HL-60 (cell line): Measurements from ENCODE around the gene SLC9A6.

Source experiments
- POLR2AphosphoS5 ChIP-seq: IDR thresholded peaks from 2 replicates; pipeline ENCODE4 v1.6.1; 2012; ENCODE audit warnings: low read depth
- TF ChIP-seq, protein P1 (sequence below): IDR thresholded peaks from one replicate; pipeline ENCODE4 v1.5.1; 2011; ENCODE audit warnings: low read length, control low read depth, inconsistent platforms; ENCODE audit not compliant: insufficient read depth
- TF ChIP-seq, protein P2 (sequence below): IDR thresholded peaks from 2 replicates; pipeline ENCODE4 v1.6.1; 2012; ENCODE audit warnings: low read depth; ENCODE audit not compliant: insufficient replicate concordance

DNA sequence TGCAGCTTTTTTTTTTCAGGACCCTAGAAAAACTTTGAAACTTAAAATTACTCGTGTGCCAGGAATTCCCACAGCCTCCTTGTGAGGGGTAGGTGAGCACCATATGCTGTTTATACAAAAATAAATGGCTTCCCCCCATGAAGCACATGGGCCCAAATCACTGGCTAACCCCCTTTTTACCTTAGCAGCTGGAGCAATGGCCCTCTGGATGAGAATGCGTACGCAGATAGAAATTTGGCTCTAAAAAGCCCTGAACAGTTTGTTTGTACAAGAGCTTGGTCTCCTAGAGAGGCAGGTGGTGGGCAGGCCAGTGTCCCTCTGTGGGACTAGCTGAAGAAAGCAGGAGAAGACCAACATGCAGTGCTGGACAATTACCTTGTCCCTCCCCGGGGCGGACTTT is 76.5 kb downstream of the SLC9A6 start:
- TF ChIP-seq POLR2AphosphoS5: no peak
- TF ChIP-seq, protein P1, sequence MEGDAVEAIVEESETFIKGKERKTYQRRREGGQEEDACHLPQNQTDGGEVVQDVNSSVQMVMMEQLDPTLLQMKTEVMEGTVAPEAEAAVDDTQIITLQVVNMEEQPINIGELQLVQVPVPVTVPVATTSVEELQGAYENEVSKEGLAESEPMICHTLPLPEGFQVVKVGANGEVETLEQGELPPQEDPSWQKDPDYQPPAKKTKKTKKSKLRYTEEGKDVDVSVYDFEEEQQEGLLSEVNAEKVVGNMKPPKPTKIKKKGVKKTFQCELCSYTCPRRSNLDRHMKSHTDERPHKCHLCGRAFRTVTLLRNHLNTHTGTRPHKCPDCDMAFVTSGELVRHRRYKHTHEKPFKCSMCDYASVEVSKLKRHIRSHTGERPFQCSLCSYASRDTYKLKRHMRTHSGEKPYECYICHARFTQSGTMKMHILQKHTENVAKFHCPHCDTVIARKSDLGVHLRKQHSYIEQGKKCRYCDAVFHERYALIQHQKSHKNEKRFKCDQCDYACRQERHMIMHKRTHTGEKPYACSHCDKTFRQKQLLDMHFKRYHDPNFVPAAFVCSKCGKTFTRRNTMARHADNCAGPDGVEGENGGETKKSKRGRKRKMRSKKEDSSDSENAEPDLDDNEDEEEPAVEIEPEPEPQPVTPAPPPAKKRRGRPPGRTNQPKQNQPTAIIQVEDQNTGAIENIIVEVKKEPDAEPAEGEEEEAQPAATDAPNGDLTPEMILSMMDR: no peak
- TF ChIP-seq, protein P2, sequence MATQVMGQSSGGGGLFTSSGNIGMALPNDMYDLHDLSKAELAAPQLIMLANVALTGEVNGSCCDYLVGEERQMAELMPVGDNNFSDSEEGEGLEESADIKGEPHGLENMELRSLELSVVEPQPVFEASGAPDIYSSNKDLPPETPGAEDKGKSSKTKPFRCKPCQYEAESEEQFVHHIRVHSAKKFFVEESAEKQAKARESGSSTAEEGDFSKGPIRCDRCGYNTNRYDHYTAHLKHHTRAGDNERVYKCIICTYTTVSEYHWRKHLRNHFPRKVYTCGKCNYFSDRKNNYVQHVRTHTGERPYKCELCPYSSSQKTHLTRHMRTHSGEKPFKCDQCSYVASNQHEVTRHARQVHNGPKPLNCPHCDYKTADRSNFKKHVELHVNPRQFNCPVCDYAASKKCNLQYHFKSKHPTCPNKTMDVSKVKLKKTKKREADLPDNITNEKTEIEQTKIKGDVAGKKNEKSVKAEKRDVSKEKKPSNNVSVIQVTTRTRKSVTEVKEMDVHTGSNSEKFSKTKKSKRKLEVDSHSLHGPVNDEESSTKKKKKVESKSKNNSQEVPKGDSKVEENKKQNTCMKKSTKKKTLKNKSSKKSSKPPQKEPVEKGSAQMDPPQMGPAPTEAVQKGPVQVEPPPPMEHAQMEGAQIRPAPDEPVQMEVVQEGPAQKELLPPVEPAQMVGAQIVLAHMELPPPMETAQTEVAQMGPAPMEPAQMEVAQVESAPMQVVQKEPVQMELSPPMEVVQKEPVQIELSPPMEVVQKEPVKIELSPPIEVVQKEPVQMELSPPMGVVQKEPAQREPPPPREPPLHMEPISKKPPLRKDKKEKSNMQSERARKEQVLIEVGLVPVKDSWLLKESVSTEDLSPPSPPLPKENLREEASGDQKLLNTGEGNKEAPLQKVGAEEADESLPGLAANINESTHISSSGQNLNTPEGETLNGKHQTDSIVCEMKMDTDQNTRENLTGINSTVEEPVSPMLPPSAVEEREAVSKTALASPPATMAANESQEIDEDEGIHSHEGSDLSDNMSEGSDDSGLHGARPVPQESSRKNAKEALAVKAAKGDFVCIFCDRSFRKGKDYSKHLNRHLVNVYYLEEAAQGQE: no peak
